H1 (cell line): ENCODE data around the gene AK2. TPM values are rescaled to one million over a fixed set of nuclear protein-coding genes. Genes with fewer than 3 reads are reported as not detected.

Experiments used
- ASH2L ChIP-seq: fragments of 200-600, 300-600 bp; sonication (generic); IDR thresholded peaks from one replicate; pipeline ENCODE4 v1.7.1; 2017; ENCODE audit warnings: low read length
- BRCA1 ChIP-seq: IDR thresholded peaks from 2 replicates; pipeline ENCODE4 v1.6.1; 2012; ENCODE audit warnings: low read depth, low read length, improper control_type of control experiment
- CEBPB ChIP-seq: IDR thresholded peaks from 2 replicates; pipeline ENCODE4 v1.6.1; 2012; ENCODE audit warnings: low read depth, low read length
- CHD7 ChIP-seq: fragments of 300-600 bp; sonication (generic); IDR thresholded peaks from 2 replicates; pipeline ENCODE4 v1.7.1; 2012; ENCODE audit warnings: low read length, moderate library complexity, mild to moderate bottlenecking, inconsistent platforms; ENCODE audit not compliant: insufficient replicate concordance
- EP300 ChIP-seq, 2 experiments: IDR thresholded peaks; 1 replicate in 1 of 2; 2 replicates in 1 of 2; pipeline ENCODE4 v1.6.1; 2011 to 2012; ENCODE audit warnings: low read depth in 2 of 2, low read length in 2 of 2, mild to moderate bottlenecking in 2 of 2, borderline replicate concordance in 1 of 2, inconsistent platforms in 1 of 2, moderate library complexity in 1 of 2
- GABPA ChIP-seq: IDR thresholded peaks from 2 replicates; pipeline ENCODE4 v1.6.1; 2011; ENCODE audit warnings: mild to moderate bottlenecking, low read length, moderate library complexity, borderline replicate concordance; ENCODE audit not compliant: insufficient read depth
- POLR2A ChIP-seq, 2 experiments: IDR thresholded peaks; 1 replicate in 1 of 2; 2 replicates in 1 of 2; pipeline ENCODE4 v1.6.1; 2011; ENCODE audit warnings: low read depth in 2 of 2, low read length in 2 of 2, mild to moderate bottlenecking in 2 of 2; ENCODE audit errors: control extremely low read depth in 1 of 2
- POU5F1 ChIP-seq: IDR thresholded peaks from 2 replicates; pipeline ENCODE4 v1.6.1; 2011; ENCODE audit warnings: low read depth, mild to moderate bottlenecking, low read length, moderate library complexity
- RNF2 ChIP-seq: fragments of 200-900, 300-1000 bp; sonication (generic); IDR thresholded peaks from 2 replicates; pipeline ENCODE4 v1.7.1; 2016; ENCODE audit warnings: borderline replicate concordance, low read depth, mild to moderate bottlenecking, antibody characterized with exemption, low read length; ENCODE audit not compliant: poor library complexity, severe bottlenecking; ENCODE audit errors: missing control alignments
- SUZ12 ChIP-seq: fragments of 200-600 bp; sonication (generic); IDR thresholded peaks from 2 replicates; pipeline ENCODE4 v1.6.1; 2012; ENCODE audit warnings: mild to moderate bottlenecking, inconsistent platforms, low read length, moderate library complexity, mixed read lengths
- polyA plus RNA-seq, 7 experiments: library from polyadenylated mRNA; depleted of rRNA in 3 of 7; stranded (reverse) in 5 of 7; unstranded in 2 of 7; fragments of >200 nt in 5 of 7; fragments of 200-250 nt in 2 of 7; gene quantifications; 1 replicate in 5 of 7; 2 replicates in 1 of 7; 4 replicates in 1 of 7; pipeline versions ENCODE4 v1.2.1 to v1.2.3, GENCODE V29; 2011 to 2013; ENCODE audit warnings: missing spikeins in 2 of 7, mixed read lengths in 2 of 7
- total RNA-seq: library from RNA; stranded (reverse); fragmentation: NEBNext Ultra II Directional; extraction: Animal tissue kit (Norgen Biotek cat#: 25700); gene quantifications from 2 replicates; pipeline ENCODE4 v1.2.1, GENCODE V29; 2021

Gene AK2
- total and polyA plus RNA-seq, 2 of the 8 experiments (the other 6 are each of a cell fraction or from before 2014, with no cell fraction given): 92.3 to 137 TPM

GRCh38 chr1:33043267-33044092 lies 6.8 kb upstream of the AK2 start (continued):
- TF ChIP-seq CHD7 (no peak), BRCA1 (no peak), CEBPB (no peak), EP300 (IDR thresholded peaks at IDR 0.05; ENCODE audit: borderline replicate concordance in 1 of 2, low read depth in 2 of 2, low read length in 2 of 2) (no peak), SUZ12 (no peak), ASH2L (no peak), POLR2A (IDR thresholded peaks at IDR 0.05; ENCODE audit: control extremely low read depth in 1 of 2, low read depth in 2 of 2, low read length in 2 of 2) (no peak), RNF2 (no peak), POU5F1 (no peak), GABPA (no peak)
